Epidermal melanocyte (primary cell): ENCODE data around the gene SPATA45.

Experiments
- DNase-seq: peaks from one replicate; pipeline ENCODE4 v3.0.0; 2011; ENCODE audit warnings: low spot score; ENCODE audit not compliant: insufficient read length

The SPATA45 gene

DNA sequence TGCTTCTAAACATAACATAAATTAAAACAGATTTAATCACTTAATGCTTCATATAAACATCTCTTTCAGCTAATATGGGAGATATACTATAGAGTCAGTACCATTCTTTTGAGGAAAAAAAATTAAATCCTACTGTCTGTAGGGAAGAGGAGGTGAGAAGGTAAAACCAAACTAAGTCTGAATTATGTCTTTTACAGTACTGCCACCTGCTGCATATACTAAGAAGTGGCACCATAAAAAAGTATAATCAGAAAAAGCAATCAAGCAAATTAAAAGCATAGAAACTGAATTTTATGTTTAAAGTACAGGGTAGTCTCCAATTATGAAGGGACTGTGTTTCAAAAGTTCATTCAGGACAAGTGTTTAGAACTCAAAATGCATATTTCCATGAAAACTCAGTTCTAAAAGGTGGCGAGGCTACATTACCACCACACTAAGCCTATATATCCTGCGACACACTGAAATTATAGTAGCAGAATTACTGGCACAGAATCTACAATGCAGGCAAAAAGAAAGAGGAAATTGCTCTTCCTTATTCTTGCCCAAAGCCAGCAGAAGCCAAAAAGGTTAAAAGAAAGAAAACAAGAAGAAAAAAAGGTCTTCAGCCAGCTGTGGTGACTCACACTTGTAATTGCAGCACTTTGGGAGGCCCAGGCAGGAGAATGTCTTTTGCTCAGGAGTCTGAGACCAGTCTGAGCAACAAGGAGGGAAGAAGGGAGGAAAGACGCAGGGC is 64.9 kb downstream of the SPATA45 start:
- DNase-seq, result no peak

- no peak for DNase-seq
Measured at GRCh38 chr1:212781225-212781624, 66.2 kb downstream of the SPATA45 start.

- no peak for DNase-seq
Measured at GRCh38 chr1:212780759-212781158, 66.7 kb downstream of the SPATA45 start.
